GM12874 (cell line): ENCODE data around the gene PCDHGA1.

Source experiments
- TF ChIP-seq, protein P1 (sequence below): IDR thresholded peaks from 2 replicates; pipeline ENCODE4 v1.5.1; 2011; ENCODE audit warnings: low read depth, mild to moderate bottlenecking, control low read depth, low read length, moderate library complexity; ENCODE audit not compliant: insufficient read depth

Gene PCDHGA1

GRCh38 chr5:141496038-141496437 is 165.7 kb downstream of the PCDHGA1 start:
- TF ChIP-seq, protein P1, sequence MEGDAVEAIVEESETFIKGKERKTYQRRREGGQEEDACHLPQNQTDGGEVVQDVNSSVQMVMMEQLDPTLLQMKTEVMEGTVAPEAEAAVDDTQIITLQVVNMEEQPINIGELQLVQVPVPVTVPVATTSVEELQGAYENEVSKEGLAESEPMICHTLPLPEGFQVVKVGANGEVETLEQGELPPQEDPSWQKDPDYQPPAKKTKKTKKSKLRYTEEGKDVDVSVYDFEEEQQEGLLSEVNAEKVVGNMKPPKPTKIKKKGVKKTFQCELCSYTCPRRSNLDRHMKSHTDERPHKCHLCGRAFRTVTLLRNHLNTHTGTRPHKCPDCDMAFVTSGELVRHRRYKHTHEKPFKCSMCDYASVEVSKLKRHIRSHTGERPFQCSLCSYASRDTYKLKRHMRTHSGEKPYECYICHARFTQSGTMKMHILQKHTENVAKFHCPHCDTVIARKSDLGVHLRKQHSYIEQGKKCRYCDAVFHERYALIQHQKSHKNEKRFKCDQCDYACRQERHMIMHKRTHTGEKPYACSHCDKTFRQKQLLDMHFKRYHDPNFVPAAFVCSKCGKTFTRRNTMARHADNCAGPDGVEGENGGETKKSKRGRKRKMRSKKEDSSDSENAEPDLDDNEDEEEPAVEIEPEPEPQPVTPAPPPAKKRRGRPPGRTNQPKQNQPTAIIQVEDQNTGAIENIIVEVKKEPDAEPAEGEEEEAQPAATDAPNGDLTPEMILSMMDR = no peak

DNA sequence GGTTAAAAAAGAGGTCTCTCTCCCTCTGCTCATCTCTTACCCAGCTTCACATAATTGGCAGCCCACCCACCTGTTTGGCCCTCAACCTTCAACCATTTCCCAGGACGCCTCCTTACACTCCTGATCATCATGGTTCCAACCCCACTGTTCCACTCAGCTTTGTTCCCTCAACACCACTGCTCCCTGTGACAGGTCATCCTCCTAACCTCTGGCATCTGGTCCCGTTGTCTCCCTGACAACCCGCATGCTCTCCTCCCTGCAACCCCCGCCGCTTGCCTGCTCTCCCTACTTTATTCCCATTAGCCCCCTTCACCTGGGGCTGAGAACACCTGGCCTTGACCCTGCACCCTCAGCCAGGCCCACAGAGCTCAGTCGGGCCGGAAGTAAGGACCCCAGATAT is 171.4 kb downstream of the PCDHGA1 start:
- TF ChIP-seq, protein P1 = no peak

GRCh38 chr5:141503681-141504080 is 173.4 kb downstream of the PCDHGA1 start:
- TF ChIP-seq, protein P1 = no peak

GRCh38 chr5:141504216-141504615 is 173.9 kb downstream of the PCDHGA1 start:
- TF ChIP-seq, protein P1 = no peak

- TF ChIP-seq, protein P1 = no peak
These were observed 176.3 kb downstream of the PCDHGA1 start for GRCh38 chr5:141506381-141507155.

- TF ChIP-seq, protein P1 = no peak
These were observed 177.2 kb downstream of the PCDHGA1 start for GRCh38 chr5:141507387-141508091.

DNA sequence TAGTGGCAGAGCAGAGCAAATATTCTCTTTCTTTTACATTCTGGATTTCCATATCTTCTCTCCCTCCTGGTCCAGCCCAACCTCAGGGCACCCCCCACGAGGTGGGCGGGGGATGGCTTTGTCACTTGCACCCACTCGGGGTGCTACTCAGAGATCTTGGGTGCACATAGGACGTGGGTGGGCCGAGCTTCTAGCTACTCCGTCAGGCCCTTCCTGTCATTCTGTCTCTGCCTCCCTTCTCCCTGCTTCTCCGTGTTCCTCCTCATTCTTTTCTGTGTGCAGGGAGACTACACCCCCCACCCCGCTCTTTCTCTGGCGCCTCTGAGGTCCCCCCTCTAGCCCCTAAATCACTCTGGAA is 178.1 kb downstream of the PCDHGA1 start:
- TF ChIP-seq, protein P1 = no peak
